ENCODE data around the gene OST4. TPM values are rescaled to one million over a fixed set of nuclear protein-coding genes. Genes with fewer than 3 reads are reported as not detected.
A peak's percentile ranks its signal among the peaks of the same experiment; 100 is the strongest.
"Not testable (repeated sequence)": the region's sequence is repeated elsewhere in the genome, so short reads cannot be mapped to it uniquely, and the experiment has no call there.

The OST4 gene
- 100 to 1,000 TPM; 212 to 268 (median 247) TPM for polyA plus RNA-seq (ENCODE audit: insufficient read length in 4 of 4)

- peak in 3 of 4 donors; percentile 87 to 90 (median 87) for DNase-seq (ENCODE audit: low read depth in 4 of 4, low spot score in 3 of 4)
These were observed at the start of gene OST4 for GRCh38 chr2:27071277-27071989. OST4 (minus strand) TSS chr2:27071654.

- not testable (repeated sequence) for DNase-seq (ENCODE audit: low read depth in 4 of 4, low spot score in 3 of 4)
These were observed 47.8 kb upstream of the OST4 start for GRCh38 chr2:27119330-27119670.

- no peak for DNase-seq (ENCODE audit: low read depth in 4 of 4, low spot score in 3 of 4)
These were observed 47.3 kb upstream of the OST4 start, which contains the start of gene CGREF1 for GRCh38 chr2:27118525-27119329. CGREF1 (minus strand) TSS chr2:27119128; CDS start chr2:27104366, 14,762 bp downstream.

- DNase-seq (ENCODE audit: low read depth in 4 of 4, low spot score in 3 of 4), result no peak
These were observed 46.6 kb upstream of the OST4 start for GRCh38 chr2:27117995-27118524.

GRCh38 chr2:27115519-27115918 is 44.1 kb upstream of the OST4 start:
- no peak for DNase-seq (ENCODE audit: low read depth in 4 of 4, low spot score in 3 of 4)

GRCh38 chr2:27111392-27112078 is 40.1 kb upstream of the OST4 start:
- not testable (repeated sequence) for DNase-seq (ENCODE audit: low read depth in 4 of 4, low spot score in 3 of 4)

- not testable (repeated sequence) for DNase-seq (ENCODE audit: low read depth in 4 of 4, low spot score in 3 of 4)
These were observed 39.3 kb upstream of the OST4 start for GRCh38 chr2:27110603-27111352.

GRCh38 chr2:27109083-27109482 is 37.6 kb upstream of the OST4 start:
- DNase-seq (ENCODE audit: low read depth in 4 of 4, low spot score in 3 of 4), result no peak

- DNase-seq (ENCODE audit: low read depth in 4 of 4, low spot score in 3 of 4), result no peak
These were observed 36.8 kb upstream of the OST4 start for GRCh38 chr2:27108221-27108620.

GRCh38 chr2:27105981-27106380 is 34.5 kb upstream of the OST4 start:
- DNase-seq (ENCODE audit: low read depth in 4 of 4, low spot score in 3 of 4), result no peak

- DNase-seq (ENCODE audit: low read depth in 4 of 4, low spot score in 3 of 4), result no peak
These were observed 30.9 kb upstream of the OST4 start for GRCh38 chr2:27102329-27102728.

GRCh38 chr2:27100036-27100435 is 28.6 kb upstream of the OST4 start:
- no peak for DNase-seq (ENCODE audit: low read depth in 4 of 4, low spot score in 3 of 4)

- no peak for DNase-seq (ENCODE audit: low read depth in 4 of 4, low spot score in 3 of 4)
These were observed 28.0 kb upstream of the OST4 start for GRCh38 chr2:27099334-27099955.

- no peak for DNase-seq (ENCODE audit: low read depth in 4 of 4, low spot score in 3 of 4)
These were observed 25.9 kb upstream of the OST4 start for GRCh38 chr2:27097341-27097740.

GRCh38 chr2:27096748-27097297 is 25.4 kb upstream of the OST4 start:
- DNase-seq (ENCODE audit: low read depth in 4 of 4, low spot score in 3 of 4), result no peak

- no peak for DNase-seq (ENCODE audit: low read depth in 4 of 4, low spot score in 3 of 4)
These were observed 24.5 kb upstream of the OST4 start for GRCh38 chr2:27095745-27096651.

- DNase-seq (ENCODE audit: low read depth in 4 of 4, low spot score in 3 of 4), result no peak
These were observed 23.9 kb upstream of the OST4 start for GRCh38 chr2:27095427-27095744.

GRCh38 chr2:27094353-27094984 is 23.0 kb upstream of the OST4 start:
- no peak for DNase-seq (ENCODE audit: low read depth in 4 of 4, low spot score in 3 of 4)

Measured in left renal pelvis (tissue), 4 donors.